Activated CD8-positive, alpha-beta T cell treated with anti-CD3 and anti-CD28 coated beads for 36 hours (primary cell): ENCODE data around the gene DOCK2. TPM values are rescaled to one million over a fixed set of nuclear protein-coding genes. Genes with fewer than 3 reads are reported as not detected.

ENCODE experiments used
- ATAC-seq: fragments of 200-7000 bp; cut with Tn5 transposase; one replicate; pipeline ENCODE4 v1.10.0; 2021; ENCODE audit warnings: mild to moderate bottlenecking, moderate library complexity
- CTCF ChIA-PET: fragments of 350-600 bp; sonication (Branson Sonifier 250); formaldehyde crosslinking; loops from one replicate; lab custom pipeline; 2021; ENCODE audit warnings: antibody characterized with exemption; lab: Charles Lee
- POLR2A ChIA-PET: fragments of 350-600 bp; sonication (Branson Sonifier 250); formaldehyde crosslinking; loops from one replicate; lab custom pipeline; 2021; ENCODE audit warnings: antibody characterized with exemption; lab: Charles Lee
- DNase-seq: peaks from one replicate; pipeline ENCODE4 v3.0.0-alpha.2; 2020
- H3K27ac Mint-ChIP-seq: one replicate; pipeline ENCODE4 v1.8.0; 2021; ENCODE audit warnings: mild to moderate bottlenecking, mixed read lengths
- H3K27me3 Mint-ChIP-seq: one replicate; pipeline ENCODE4 v1.8.0; 2021; ENCODE audit warnings: mixed read lengths
- H3K36me3 Mint-ChIP-seq: one replicate; pipeline ENCODE4 v1.8.0; 2021; ENCODE audit warnings: low read depth, mixed read lengths
- H3K4me1 Mint-ChIP-seq: one replicate; pipeline ENCODE4 v1.8.0; 2021; ENCODE audit warnings: low read depth, mixed read lengths
- H3K4me3 Mint-ChIP-seq: one replicate; pipeline ENCODE4 v1.8.0; 2021; ENCODE audit warnings: mild to moderate bottlenecking, moderate library complexity, mixed read lengths
- H3K9me3 Mint-ChIP-seq: one replicate; pipeline ENCODE4 v1.8.0; 2021; ENCODE audit warnings: mixed read lengths
- intact Hi-C: fragments of 100-400 bp; cut with micrococcal nuclease; formaldehyde crosslinking; loops from one replicate; pipeline ENCODE4 v1.10.0; 2022
- total RNA-seq, 2 experiments: library from RNA; stranded (reverse); gene quantifications; one replicate each; pipeline ENCODE4 v1.2.3, GENCODE V29; 2021
- TF ChIP-seq, protein P1 (sequence below): fragments of 200-600 bp; IDR thresholded peaks from one replicate; pipeline ENCODE4 v1.8.0; 2022; ENCODE audit warnings: antibody characterized with exemption, mild to moderate bottlenecking

DOCK2 gene
- total RNA-seq, 2 experiments from 2014 or later = 180 to 181 TPM

DNA sequence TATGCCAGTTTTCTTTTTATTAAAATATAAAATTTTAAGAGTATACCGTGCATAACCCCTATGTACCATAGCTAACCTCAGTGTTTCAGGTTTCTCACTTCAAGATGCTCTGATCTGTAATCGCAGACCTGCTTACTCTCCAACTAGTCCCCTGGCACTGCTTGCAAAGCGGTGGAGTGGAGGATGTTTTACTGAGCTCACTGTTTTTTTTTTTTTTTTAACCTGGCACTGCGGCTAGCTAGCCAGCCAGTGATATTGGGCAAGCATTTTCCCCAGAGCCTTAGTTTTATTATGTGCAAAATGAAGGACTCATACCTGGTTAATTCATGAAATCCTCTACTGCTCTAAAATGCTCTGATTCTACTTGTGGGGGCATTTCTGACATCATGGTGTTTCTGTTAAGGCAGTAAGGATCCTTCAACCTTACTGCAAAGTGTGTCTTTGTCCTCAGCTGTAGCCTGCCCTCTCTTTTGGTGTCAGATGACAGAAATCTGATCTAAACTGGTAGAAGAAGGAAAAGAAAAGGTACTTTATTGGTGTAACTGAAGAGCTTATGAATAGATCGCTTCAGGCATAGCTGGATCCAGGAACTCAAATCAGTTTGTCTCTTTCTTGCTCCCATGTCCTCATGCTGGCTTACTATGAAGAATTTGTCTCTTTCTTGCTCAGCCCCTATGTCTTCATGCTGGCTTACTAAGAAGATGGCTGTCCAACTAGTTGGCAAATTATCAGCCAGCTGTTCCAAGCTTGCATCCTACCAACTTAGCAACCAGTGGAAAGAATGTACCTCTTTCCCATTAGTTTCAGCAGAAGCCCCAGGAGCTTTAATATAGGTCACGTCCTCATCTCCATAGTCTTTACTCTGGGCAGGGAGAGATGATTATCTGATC lies 59.8 kb downstream of the DOCK2 start:
- Mint-ChIP-seq H3K27ac (no peak overlapping the region), H3K27me3 (no peaks in the 10 kb centered on the region), H3K9me3 (no peaks in the 10 kb centered on the region), H3K36me3 (peaks cover 53% of the 10 kb centered on the region), H3K4me3 (no peak overlapping the region), H3K4me1 (no peaks in the 10 kb centered on the region)
- intact Hi-C loops = no loop called here
- ChIA-PET POLR2A (no interaction called here), CTCF (interaction anchor here (1.5 kb wide), 1 partner anchor 16 kb away, joined by 3 read pairs; no protein-coding TSS in a partner anchor)
- DNase-seq (no peak), ATAC-seq (no peak)
- TF ChIP-seq, protein P1, sequence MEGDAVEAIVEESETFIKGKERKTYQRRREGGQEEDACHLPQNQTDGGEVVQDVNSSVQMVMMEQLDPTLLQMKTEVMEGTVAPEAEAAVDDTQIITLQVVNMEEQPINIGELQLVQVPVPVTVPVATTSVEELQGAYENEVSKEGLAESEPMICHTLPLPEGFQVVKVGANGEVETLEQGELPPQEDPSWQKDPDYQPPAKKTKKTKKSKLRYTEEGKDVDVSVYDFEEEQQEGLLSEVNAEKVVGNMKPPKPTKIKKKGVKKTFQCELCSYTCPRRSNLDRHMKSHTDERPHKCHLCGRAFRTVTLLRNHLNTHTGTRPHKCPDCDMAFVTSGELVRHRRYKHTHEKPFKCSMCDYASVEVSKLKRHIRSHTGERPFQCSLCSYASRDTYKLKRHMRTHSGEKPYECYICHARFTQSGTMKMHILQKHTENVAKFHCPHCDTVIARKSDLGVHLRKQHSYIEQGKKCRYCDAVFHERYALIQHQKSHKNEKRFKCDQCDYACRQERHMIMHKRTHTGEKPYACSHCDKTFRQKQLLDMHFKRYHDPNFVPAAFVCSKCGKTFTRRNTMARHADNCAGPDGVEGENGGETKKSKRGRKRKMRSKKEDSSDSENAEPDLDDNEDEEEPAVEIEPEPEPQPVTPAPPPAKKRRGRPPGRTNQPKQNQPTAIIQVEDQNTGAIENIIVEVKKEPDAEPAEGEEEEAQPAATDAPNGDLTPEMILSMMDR = no peak

DNA sequence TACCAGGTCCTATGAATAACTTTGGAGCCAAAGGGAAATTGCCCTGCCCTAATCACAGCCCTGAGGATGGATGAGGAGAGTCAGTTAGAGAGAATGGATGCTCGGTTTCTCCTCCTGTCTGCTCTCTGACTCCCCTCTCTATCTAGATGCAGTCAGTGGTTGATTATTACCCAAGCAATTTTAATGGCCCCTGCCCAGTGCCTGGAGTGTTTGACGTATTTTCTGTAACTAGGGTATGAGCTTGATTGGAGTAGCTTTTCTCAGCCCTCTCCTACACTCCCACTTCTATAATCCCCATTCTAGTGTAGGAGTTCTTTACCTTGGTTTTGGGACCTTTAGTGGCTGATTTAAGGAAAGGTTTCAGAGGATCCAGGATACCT lies 60.4 kb downstream of the DOCK2 start:
- H3K4me1 Mint-ChIP-seq = peaks cover 1% of the 10 kb centered on the region
- no peak for ATAC-seq
- peaks cover 58% of the 10 kb centered on the region for H3K36me3 Mint-ChIP-seq
- no peak overlapping the region for H3K4me3 Mint-ChIP-seq
- POLR2A ChIA-PET = no interaction called here
- DNase-seq = no peak
- CTCF ChIA-PET = no interaction called here
- TF ChIP-seq, protein P1 = no peak
- intact Hi-C loops = no loop called here
- no peaks in the 10 kb centered on the region for H3K9me3 Mint-ChIP-seq
- H3K27me3 Mint-ChIP-seq = no peaks in the 10 kb centered on the region
- H3K27ac Mint-ChIP-seq = no peak overlapping the region

DNA sequence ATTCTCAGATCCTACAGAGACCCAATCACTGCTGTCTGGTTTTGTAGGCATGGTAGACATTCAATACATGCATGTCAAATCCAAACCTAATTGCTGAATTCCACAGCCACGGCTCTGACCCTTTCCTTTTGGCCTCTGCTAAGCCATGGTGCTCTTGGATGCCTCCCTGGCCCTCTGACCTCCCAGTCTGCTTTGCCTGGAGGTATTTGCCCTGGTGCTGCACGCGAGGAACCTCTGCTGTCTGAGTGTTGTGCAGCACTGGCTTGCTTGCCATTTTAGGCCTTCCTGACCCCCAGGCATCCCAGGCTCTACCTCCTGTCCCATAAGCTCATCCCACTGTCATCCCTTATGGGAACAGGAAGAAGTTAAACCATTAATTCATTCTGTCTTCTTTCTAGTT lies 60.9 kb downstream of the DOCK2 start:
- Mint-ChIP-seq H3K27ac (no peak overlapping the region), H3K9me3 (no peaks in the 10 kb centered on the region), H3K27me3 (no peaks in the 10 kb centered on the region), H3K4me3 (no peak overlapping the region), H3K36me3 (peaks cover 56% of the 10 kb centered on the region), H3K4me1 (peaks cover 6% of the 10 kb centered on the region)
- POLR2A ChIA-PET = interaction anchor here (0.9 kb wide), 2 partner anchors 25 to 1946 kb away, joined by 3 to 4 read pairs; no protein-coding TSS in a partner anchor
- ATAC-seq = no peak
- DNase-seq = no peak
- TF ChIP-seq, protein P1 = no peak
- intact Hi-C loops = no loop called here
- CTCF ChIA-PET = no interaction called here

DNA sequence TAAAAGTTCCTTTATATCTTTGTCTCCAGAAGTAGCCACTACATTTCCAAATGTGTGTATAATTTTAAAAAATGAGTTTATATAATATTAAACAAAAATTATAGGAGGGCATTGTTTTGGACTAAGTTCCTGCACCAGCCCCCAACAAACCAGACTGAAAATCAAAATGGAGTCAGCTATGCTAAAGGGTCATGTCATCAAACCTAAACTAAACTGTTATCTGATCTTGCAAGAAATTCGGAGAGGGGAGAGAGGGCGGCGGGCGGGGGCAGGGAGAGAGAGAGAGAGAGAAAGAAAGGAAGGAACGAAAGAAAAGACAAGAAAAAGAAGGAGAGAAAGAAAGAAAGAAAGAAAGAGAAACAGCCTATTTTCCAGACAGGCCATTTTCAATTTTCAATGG lies 63.5 kb downstream of the DOCK2 start:
- TF ChIP-seq, protein P1 = no peak
- POLR2A ChIA-PET = interaction anchor here (0.6 kb wide), 1 partner anchor 45 kb away, joined by 3 read pairs; no protein-coding TSS in a partner anchor
- DNase-seq (no peak), ATAC-seq (no peak)
- H3K27me3 Mint-ChIP-seq = no peaks in the 10 kb centered on the region
- peaks cover 57% of the 10 kb centered on the region for H3K36me3 Mint-ChIP-seq
- no peaks in the 10 kb centered on the region for H3K9me3 Mint-ChIP-seq
- H3K27ac Mint-ChIP-seq = no peak overlapping the region
- no peak overlapping the region for H3K4me3 Mint-ChIP-seq
- CTCF ChIA-PET = no interaction called here
- H3K4me1 Mint-ChIP-seq = peaks cover 14% of the 10 kb centered on the region
- intact Hi-C loops = no loop called here

DNA sequence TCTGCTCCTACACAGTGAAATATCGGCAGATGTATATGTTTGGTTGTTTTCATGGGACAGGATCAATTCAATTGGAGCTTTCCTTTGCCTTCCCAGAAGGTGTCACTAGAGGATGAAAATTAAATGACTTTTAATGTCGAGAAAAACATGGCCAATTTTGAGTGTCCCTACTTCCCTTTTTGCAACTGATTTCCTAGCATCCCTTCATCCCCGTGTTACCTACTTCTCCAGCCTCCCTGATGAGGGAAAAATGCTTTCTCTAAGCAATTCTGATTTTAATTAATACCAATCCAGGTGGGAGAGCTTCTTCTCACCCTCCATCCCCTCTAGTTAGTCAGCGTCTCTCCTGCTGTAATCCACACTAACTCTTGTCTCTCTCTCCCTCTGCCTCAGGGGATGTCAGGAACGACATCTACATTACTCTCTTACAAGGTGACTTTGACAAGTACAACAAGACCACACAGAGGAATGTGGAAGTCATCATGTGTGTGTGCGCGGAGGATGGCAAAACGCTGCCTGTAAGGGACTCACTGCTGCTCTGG lies 64.9 kb downstream of the DOCK2 start:
- no peaks in the 10 kb centered on the region for H3K27me3 Mint-ChIP-seq
- no peaks in the 10 kb centered on the region for H3K9me3 Mint-ChIP-seq
- ChIA-PET POLR2A (no interaction called here), CTCF (no interaction called here)
- intact Hi-C loops = no loop called here
- H3K36me3 Mint-ChIP-seq = peaks cover 54% of the 10 kb centered on the region
- ATAC-seq (no peak), DNase-seq (no peak)
- no peak overlapping the region for H3K27ac Mint-ChIP-seq
- peaks cover 18% of the 10 kb centered on the region for H3K4me1 Mint-ChIP-seq
- H3K4me3 Mint-ChIP-seq = no peak overlapping the region
- TF ChIP-seq, protein P1 = no peak
